VCaP (cell line): Measurements from ENCODE around the gene DGKI.

Experiments used
- H3K27ac ChIP-seq: fragments of 450-650 bp; 2 replicates; pipeline ENCODE4 v1.5.1; 2017
- CTCF ChIP-seq: fragments of 450-650 bp; conservative IDR thresholded peaks from 2 replicates; pipeline ENCODE4 v1.5.1; 2017; ENCODE audit warnings: mild to moderate bottlenecking, moderate library complexity

The DGKI gene

GRCh38 chr7:137751361-137752009 is 95.3 kb downstream of the DGKI start:
- TF ChIP-seq CTCF = no peak
- H3K27ac ChIP-seq = no peak overlapping the region

GRCh38 chr7:137747359-137748031 is 99.3 kb downstream of the DGKI start:
- H3K27ac ChIP-seq = no peak overlapping the region
- TF ChIP-seq CTCF = no peak

- H3K27ac ChIP-seq = no peak overlapping the region
- TF ChIP-seq CTCF = no peak
Measured at GRCh38 chr7:137743021-137743420, 103.8 kb downstream of the DGKI start.

GRCh38 chr7:137742051-137742450 is 104.7 kb downstream of the DGKI start:
- no peak overlapping the region for H3K27ac ChIP-seq
- no peak for TF ChIP-seq CTCF

- no peak overlapping the region for H3K27ac ChIP-seq
- TF ChIP-seq CTCF = no peak
Measured at GRCh38 chr7:137741443-137741842, 105.3 kb downstream of the DGKI start.

GRCh38 chr7:137734221-137734620 is 112.6 kb downstream of the DGKI start:
- H3K27ac ChIP-seq = no peak overlapping the region
- no peak for TF ChIP-seq CTCF

GRCh38 chr7:137732168-137732567 is 114.6 kb downstream of the DGKI start:
- no peak overlapping the region for H3K27ac ChIP-seq
- TF ChIP-seq CTCF = no peak
